GM18867 (cell line): ENCODE data around the gene UGGT2.
"Not testable (repeated sequence)": the region's sequence is repeated elsewhere in the genome, so short reads cannot be mapped to it uniquely, and the experiment has no call there.

Experiments used
- ATAC-seq: cut with Tn5 transposase; IDR thresholded peaks from one replicate; pipeline ENCODE4 v1.9.1; 2021; ENCODE audit warnings: mild to moderate bottlenecking, moderate library complexity; ENCODE audit not compliant: unreplicated experiment

UGGT2 gene

GRCh38 chr13:95801825-95802224 lies 251.4 kb downstream of the UGGT2 start:
- no peak for ATAC-seq

- ATAC-seq = no peak
These were observed 252.8 kb downstream of the UGGT2 start for GRCh38 chr13:95800436-95800835.

- ATAC-seq = no peak
These were observed 256.2 kb downstream of the UGGT2 start for GRCh38 chr13:95797016-95797415.

GRCh38 chr13:95793781-95794180 lies 259.4 kb downstream of the UGGT2 start:
- ATAC-seq = no peak

- no peak for ATAC-seq
These were observed 260.1 kb downstream of the UGGT2 start for GRCh38 chr13:95793018-95793555.

GRCh38 chr13:95791084-95791722 lies 262.0 kb downstream of the UGGT2 start:
- no peak for ATAC-seq

- ATAC-seq = not testable (repeated sequence)
These were observed 263.9 kb downstream of the UGGT2 start for GRCh38 chr13:95789315-95789714.

GRCh38 chr13:95788100-95788463 lies 265.1 kb downstream of the UGGT2 start:
- no peak for ATAC-seq

GRCh38 chr13:95787356-95788099 lies 265.7 kb downstream of the UGGT2 start:
- ATAC-seq = no peak

- ATAC-seq = no peak
These were observed 268.3 kb downstream of the UGGT2 start for GRCh38 chr13:95784900-95785290.

- no peak for ATAC-seq
These were observed 268.9 kb downstream of the UGGT2 start for GRCh38 chr13:95784161-95784899.

- ATAC-seq = no peak
These were observed 269.5 kb downstream of the UGGT2 start for GRCh38 chr13:95783747-95784146.

GRCh38 chr13:95781940-95782339 lies 271.3 kb downstream of the UGGT2 start:
- not testable (repeated sequence) for ATAC-seq

GRCh38 chr13:95781016-95781415 lies 272.2 kb downstream of the UGGT2 start:
- no peak for ATAC-seq

- ATAC-seq = no peak
These were observed 273.7 kb downstream of the UGGT2 start for GRCh38 chr13:95779522-95779921.

- ATAC-seq = no peak
These were observed 281.3 kb downstream of the UGGT2 start for GRCh38 chr13:95771905-95772304.

GRCh38 chr13:95763601-95764000 lies 289.6 kb downstream of the UGGT2 start:
- no peak for ATAC-seq

- not testable (repeated sequence) for ATAC-seq
These were observed 290.6 kb downstream of the UGGT2 start for GRCh38 chr13:95762626-95763025.

- ATAC-seq = no peak
These were observed 297.1 kb downstream of the UGGT2 start for GRCh38 chr13:95756072-95756471.

GRCh38 chr13:95754069-95754468 lies 299.1 kb downstream of the UGGT2 start:
- ATAC-seq = no peak

- ATAC-seq = no peak
These were observed 300.5 kb downstream of the UGGT2 start for GRCh38 chr13:95752677-95753076.
